SK-N-MC (cell line): ENCODE results near the gene GLI3.

ENCODE experiments used
- DNase-seq: peaks from one replicate; pipeline ENCODE4 v3.0.0-alpha.2; 2011; ENCODE audit warnings: low read depth, low spot score
- H3K27ac ChIP-seq: fragments of 200-600 bp; sonication (generic); 2 replicates; pipeline ENCODE4 v1.5.1; 2016; ENCODE audit warnings: mixed run types
- H3K36me3 ChIP-seq: fragments of 200-600 bp; sonication (generic); 2 replicates; pipeline ENCODE4 v1.6.1; 2017; ENCODE audit warnings: antibody characterized with exemption, low read length, mixed read lengths; ENCODE audit not compliant: insufficient read depth
- H3K4me3 ChIP-seq: fragments of 200-600 bp; sonication (generic); 2 replicates; pipeline ENCODE4 v1.5.1; 2016
- H3K9ac ChIP-seq: fragments of 200-600 bp; sonication (generic); 2 replicates; pipeline ENCODE4 v1.8.0; 2017; ENCODE audit warnings: mixed run types, mixed read lengths; ENCODE audit not compliant: insufficient read length
- H3K9me3 ChIP-seq: fragments of 200-600 bp; sonication (generic); 2 replicates; pipeline ENCODE4 v1.6.1; 2017; ENCODE audit warnings: low read depth, mild to moderate bottlenecking, antibody characterized with exemption, low read length, moderate library complexity, mixed read lengths
- EZH2 ChIP-seq: fragments of 200-600 bp; sonication (generic); IDR thresholded peaks from one replicate; pipeline ENCODE4 v1.6.1; 2017; ENCODE audit warnings: antibody characterized with exemption
- FOXP2 ChIP-seq: optimal IDR thresholded peaks from 2 replicates; pipeline ENCODE3; 2011; ENCODE audit warnings: mild to moderate bottlenecking, moderate library complexity; ENCODE audit not compliant: insufficient read depth; ENCODE audit errors: extremely low read length, control extremely low read depth
- POLR2AphosphoS5 ChIP-seq: IDR thresholded peaks from 2 replicates; pipeline ENCODE4 v1.6.1; 2012; ENCODE audit warnings: mild to moderate bottlenecking, low read depth, low read length, borderline replicate concordance

The GLI3 gene

DNA sequence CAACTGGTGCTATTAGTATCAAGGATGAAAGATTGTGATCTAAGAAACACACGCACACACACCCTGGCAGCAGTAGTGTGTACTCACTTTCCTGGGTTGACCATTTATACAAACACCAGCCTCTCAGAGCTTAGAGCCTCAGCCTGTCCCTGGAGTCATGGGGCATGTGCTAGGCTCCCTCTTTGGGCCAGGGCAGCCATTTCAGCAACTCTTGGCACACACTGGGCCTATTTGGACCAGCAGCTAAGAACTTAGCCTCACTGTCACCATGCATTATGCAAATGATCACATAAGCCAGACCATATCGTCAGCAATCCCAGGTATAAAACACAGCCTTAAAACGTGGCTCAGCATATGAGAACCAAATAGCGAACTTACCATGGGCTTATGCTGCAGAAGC lies 51.3 kb downstream of the GLI3 start:
- no peak for DNase-seq
- no peaks in the 10 kb centered on the region for H3K9me3 ChIP-seq
- no peak overlapping the region for H3K27ac ChIP-seq
- TF ChIP-seq FOXP2 = no peak
- no peak for TF ChIP-seq POLR2AphosphoS5
- no peak for TF ChIP-seq EZH2
- no peak overlapping the region for H3K9ac ChIP-seq
- no peaks in the 10 kb centered on the region for H3K36me3 ChIP-seq
- no peak overlapping the region for H3K4me3 ChIP-seq

- Histone ChIP-seq H3K9me3 (no peaks in the 10 kb centered on the region), H3K4me3 (no peak overlapping the region), H3K9ac (no peak overlapping the region), H3K27ac (no peak overlapping the region), H3K36me3 (no peaks in the 10 kb centered on the region)
- TF ChIP-seq POLR2AphosphoS5 (no peak), EZH2 (no peak)
- no peak for DNase-seq
Measured at GRCh38 chr7:42183547-42183946, 53.5 kb downstream of the GLI3 start.

GRCh38 chr7:42181566-42181965 lies 55.4 kb downstream of the GLI3 start:
- H3K4me3 ChIP-seq = no peak overlapping the region
- no peak for DNase-seq
- TF ChIP-seq EZH2 = no peak
- TF ChIP-seq POLR2AphosphoS5 = no peak
- no peak for TF ChIP-seq FOXP2
- no peak overlapping the region for H3K27ac ChIP-seq
- no peaks in the 10 kb centered on the region for H3K36me3 ChIP-seq
- H3K9ac ChIP-seq = no peak overlapping the region
- no peaks in the 10 kb centered on the region for H3K9me3 ChIP-seq

- no peak overlapping the region for H3K27ac ChIP-seq
- no peak for TF ChIP-seq FOXP2
- TF ChIP-seq EZH2 = no peak
- no peak for TF ChIP-seq POLR2AphosphoS5
- no peak for DNase-seq
- no peak overlapping the region for H3K9ac ChIP-seq
- H3K4me3 ChIP-seq = no peak overlapping the region
- H3K36me3 ChIP-seq = no peaks in the 10 kb centered on the region
- H3K9me3 ChIP-seq = no peaks in the 10 kb centered on the region
Measured at GRCh38 chr7:42180806-42181205, 56.2 kb downstream of the GLI3 start.

DNA sequence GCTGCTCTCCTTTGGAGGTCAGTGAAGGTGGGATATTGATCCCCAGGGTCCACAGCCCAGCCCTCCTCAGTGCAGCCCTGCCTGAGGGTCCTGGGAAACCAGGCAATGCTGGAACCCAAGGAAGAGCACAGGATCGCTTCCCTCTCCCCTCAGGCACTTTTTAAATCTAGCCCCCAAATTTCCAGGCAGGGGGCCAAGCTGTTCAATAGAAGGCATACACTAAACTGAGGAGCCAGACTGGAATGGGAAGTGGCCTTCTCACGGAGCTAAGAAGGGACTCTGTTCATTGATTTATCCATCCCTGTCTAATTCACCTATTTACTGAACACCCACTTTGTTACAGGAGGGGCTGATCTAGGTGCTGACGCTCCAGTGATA lies 60.3 kb downstream of the GLI3 start:
- H3K4me3 ChIP-seq = no peak overlapping the region
- no peak overlapping the region for H3K9ac ChIP-seq
- H3K9me3 ChIP-seq = no peaks in the 10 kb centered on the region
- H3K27ac ChIP-seq = no peak overlapping the region
- DNase-seq = no peak
- H3K36me3 ChIP-seq = no peaks in the 10 kb centered on the region
- TF ChIP-seq EZH2 = no peak
- no peak for TF ChIP-seq POLR2AphosphoS5
- no peak for TF ChIP-seq FOXP2

- Histone ChIP-seq H3K9me3 (no peaks in the 10 kb centered on the region), H3K27ac (no peak overlapping the region), H3K36me3 (no peaks in the 10 kb centered on the region), H3K4me3 (no peak overlapping the region), H3K9ac (no peak overlapping the region)
- TF ChIP-seq POLR2AphosphoS5 (no peak), FOXP2 (no peak), EZH2 (no peak)
- no peak for DNase-seq
Measured at GRCh38 chr7:42175834-42176723, 60.9 kb downstream of the GLI3 start.

GRCh38 chr7:42174391-42174912 lies 62.6 kb downstream of the GLI3 start:
- TF ChIP-seq EZH2 = no peak
- no peak for TF ChIP-seq POLR2AphosphoS5
- TF ChIP-seq FOXP2 = no peak
- H3K27ac ChIP-seq = no peak overlapping the region
- H3K4me3 ChIP-seq = no peak overlapping the region
- no peak for DNase-seq
- H3K9me3 ChIP-seq = no peaks in the 10 kb centered on the region
- H3K36me3 ChIP-seq = no peaks in the 10 kb centered on the region
- H3K9ac ChIP-seq = no peak overlapping the region

DNA sequence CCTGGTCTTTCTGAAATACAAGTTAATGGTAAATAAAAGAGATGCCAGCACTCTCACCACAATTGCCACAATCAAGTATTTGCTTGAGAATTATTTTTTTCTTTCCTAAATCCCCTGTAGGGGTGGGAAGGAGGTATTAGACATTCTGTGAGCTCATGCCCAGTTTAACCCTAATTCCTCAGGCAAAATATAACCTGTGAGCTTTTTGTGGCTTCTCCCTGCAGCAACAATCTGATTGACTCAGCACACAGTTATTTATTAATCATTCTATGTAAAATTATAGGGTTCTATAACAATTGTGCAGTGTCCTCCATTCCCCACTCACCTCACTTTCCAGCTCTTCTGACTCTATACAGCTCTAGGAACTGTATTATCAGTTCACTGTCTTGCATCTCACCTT lies 66.3 kb downstream of the GLI3 start:
- no peak overlapping the region for H3K4me3 ChIP-seq
- H3K27ac ChIP-seq = no peak overlapping the region
- H3K36me3 ChIP-seq = no peaks in the 10 kb centered on the region
- no peak overlapping the region for H3K9ac ChIP-seq
- no peak for DNase-seq
- H3K9me3 ChIP-seq = no peaks in the 10 kb centered on the region
- TF ChIP-seq POLR2AphosphoS5 (no peak), FOXP2 (no peak), EZH2 (no peak)
